GM15510 (cell line): ENCODE measurements around the gene SPTLC1.

Source experiments
- POLR2A ChIP-seq: IDR thresholded peaks from 3 replicates; pipeline ENCODE4 v1.6.1; 2011; ENCODE audit warnings: borderline replicate concordance; ENCODE audit not compliant: insufficient read length; ENCODE audit errors: extremely low read depth

SPTLC1 gene

DNA sequence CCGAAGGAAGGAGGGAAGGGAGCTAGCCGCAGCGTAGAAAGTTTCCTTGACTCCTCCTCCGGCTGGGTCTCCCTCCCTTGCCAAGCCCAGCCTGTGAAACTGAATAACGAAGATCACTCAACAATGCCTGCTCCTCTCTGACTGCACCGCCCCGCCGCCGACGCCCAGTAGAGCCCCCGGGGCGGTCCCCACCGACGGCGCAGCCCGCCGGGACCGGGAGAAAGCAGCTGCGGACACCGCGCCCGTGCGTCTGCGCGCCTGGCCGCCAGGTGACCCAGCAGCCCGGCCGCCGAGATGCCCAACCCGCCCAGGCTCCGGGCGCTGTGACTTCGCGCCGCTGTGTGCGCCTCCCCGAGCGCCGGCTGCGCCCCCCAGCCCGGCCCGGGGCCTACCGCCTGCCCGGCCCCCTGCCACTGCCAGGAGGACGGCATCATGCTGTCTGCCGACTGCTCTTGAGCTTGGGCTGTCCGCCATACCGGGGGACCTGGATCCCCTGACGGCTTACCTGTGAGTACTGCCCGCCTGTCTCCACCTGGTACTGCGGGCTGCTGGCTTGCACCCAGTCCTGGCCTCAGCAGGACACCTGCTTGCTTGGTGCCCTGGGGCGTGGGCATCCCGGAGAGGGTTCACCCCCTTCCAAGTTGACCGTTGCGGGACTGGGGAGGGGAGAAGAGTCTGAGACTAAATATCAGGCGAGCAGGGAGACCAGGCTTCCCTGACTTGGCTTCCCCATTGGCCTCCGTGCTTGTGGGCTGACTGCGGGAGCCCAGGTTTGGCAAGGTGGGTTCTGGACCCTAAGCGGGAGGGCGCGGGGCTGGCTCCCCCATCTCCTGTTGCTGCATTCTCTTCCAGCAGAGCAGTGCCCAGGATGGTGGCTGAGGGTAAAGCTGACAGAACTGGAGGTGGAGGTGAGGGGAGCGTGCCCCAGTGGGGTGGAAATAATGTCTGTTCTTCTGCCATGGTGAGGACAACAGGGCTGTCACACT lies 26.2 kb upstream of the SPTLC1 start:
- no peak for TF ChIP-seq POLR2A

- TF ChIP-seq POLR2A = no peak
Observed at GRCh38 chr9:92140754-92141143, 25.5 kb upstream of the SPTLC1 start.

DNA sequence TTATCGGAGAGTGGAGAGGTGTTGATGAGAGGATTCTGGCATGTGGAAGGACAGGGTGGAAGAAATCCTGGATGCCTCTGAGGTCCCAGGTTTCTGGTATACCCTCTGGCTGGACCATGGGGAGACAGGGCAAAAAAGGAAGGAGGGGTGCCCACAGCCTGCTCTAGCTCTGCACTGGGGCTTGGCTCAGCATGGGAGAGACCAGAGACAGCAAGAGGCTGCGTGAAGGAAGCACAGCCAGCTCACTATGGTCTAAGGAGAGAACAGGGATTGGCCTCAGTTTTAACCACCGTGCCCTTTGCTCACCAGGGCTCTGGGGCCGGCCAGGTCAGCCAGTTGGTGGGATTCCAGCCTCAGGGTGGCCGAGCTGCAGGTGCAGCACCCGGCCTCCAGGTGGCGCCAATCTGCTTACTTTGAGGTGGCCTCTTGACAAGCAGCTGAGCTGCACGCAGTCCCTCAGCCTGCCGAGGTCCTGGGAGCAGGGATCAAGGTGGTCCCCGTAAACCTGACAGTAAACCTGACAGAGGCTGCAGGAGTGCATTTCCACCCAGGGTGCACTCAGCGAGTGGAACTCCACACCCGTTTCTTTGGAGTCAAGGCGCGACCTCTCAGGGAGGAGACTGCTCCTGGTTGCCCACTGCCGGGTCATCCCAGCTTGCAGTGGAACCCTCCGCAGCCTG lies 25.0 kb upstream of the SPTLC1 start:
- TF ChIP-seq POLR2A = no peak

DNA sequence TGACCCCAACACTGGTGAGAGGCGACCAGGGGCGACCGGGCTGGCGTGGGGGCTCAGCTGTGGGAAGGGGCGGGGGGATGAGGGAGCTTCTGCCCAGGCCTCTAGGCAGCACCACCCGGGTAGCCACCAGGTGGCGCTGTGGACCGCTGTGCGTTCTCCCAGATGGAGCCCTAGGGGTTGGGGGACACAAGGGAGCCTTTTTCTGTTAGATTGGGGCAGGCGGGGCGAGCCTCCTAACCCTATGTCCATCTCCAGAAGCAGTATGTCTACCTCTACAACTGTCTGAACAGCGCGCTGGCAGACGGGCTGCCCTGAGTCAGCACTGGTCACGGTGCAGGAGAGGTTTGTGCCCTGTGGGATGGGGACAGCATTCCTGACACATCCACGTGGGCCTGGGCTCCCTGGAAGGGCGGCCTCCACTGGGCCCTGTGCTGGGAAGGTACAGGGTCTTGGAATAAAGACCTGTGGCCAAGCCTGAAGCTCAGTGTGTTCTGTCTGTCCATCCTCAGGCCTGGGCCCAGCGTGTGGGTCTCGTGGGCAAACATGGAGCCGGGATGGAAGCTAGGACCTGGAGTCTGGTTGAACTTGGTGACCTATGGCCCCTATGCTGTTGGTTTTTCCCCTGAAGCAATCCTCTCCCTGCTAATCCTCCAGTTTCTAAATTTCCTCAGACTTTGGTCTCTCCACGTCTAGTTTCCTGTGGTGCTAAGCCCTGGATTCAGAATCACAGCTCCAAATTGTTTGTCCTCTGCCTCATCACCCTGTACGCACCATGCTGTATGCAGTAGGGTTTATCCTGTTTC lies 23.1 kb upstream of the SPTLC1 start:
- no peak for TF ChIP-seq POLR2A

DNA sequence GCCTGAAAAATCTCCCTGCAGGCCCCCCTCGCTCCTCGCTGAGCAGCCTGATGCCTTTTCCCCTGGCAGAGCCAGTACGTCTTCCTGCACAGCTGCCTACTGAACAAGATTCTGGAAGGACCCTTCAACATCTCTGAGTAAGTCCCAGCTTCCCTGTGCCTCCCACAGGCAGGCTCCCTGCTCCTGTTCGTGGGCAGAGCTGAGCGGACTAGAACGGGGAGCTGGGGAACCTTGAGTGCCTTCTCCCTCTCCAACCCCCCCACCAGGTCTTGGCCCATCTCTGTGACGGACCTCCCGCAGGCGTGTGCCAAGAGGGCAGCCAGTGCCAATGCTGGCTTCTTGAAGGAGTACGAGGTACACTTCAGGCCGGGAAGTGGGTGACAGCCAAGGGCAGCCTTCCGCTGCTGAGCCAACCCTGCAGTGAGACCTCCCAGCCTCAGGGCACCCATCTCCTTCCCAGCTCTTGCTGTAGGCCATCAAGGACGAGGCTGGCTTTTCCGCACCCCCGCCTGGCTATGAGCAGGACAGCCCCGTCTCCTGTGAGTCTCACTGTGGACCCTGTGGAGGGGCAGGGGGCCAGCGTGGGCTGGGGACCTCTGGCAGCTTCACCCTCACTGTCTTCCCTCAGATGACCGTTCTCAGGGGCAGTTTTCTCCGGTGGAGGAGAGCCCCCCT lies 21.1 kb upstream of the SPTLC1 start:
- TF ChIP-seq POLR2A = no peak

DNA sequence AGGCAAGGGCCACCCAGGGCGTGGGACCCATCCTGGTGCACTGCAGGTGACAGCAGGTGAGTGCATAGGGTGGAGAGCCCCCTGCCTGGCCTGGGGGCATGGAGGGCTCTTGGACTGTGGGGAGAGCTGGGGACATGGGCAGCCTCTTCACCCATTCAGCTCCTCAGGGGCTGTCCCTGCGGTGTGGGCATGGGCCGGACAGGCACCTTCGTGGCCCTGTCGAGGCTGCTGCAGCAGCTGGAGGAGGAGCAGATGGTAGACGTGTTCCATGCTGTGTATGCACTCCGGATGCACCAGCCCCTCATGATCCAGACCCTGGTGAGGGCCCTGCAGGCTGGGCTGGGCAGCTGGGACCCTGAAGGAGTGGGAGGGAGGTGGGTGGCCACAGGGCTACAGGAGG lies 20.4 kb upstream of the SPTLC1 start:
- TF ChIP-seq POLR2A = no peak

- TF ChIP-seq POLR2A = no peak
Observed at GRCh38 chr9:92133949-92134604, 18.9 kb upstream of the SPTLC1 start.

GRCh38 chr9:92132501-92132900 lies 17.3 kb upstream of the SPTLC1 start:
- TF ChIP-seq POLR2A = no peak

DNA sequence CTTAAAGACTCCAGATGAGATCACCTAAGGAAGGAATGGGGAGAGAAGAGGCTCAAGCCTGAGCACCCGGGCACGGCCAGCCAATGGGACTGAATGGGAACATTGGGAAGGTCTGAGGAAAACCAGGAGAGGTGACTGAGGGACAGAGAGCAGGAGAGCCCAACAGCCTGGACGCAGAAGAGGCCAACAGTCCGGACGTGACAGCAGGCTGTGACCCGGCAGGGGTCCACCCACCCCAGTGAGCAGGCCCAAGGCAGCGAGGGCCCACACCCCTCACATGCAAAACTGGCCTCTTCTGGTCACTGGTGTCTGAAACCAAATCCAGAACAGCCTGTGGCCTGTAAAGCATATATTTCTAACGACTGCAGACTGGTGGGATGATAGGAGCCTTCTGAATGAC lies 7.6 kb upstream of the SPTLC1 start:
- TF ChIP-seq POLR2A = no peak

DNA sequence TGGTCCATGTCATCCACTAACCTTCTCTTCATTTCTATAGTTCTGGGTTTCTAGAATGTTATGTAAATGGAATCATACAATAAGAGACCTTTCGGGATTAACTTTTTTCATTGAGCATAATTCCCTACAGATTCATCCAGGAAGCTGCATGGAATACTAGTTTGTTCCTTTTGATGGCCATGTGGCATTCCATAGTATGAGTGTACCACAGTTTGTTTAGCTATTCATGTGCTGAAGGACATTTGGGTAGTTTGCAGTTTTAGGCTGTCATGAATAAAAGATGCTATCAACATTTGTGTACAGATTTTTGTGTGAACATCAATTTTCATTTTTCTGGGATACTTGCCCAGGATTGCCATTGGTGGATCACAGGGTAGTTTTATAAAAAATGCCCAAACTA lies 6.8 kb upstream of the SPTLC1 start:
- no peak for TF ChIP-seq POLR2A

- no peak for TF ChIP-seq POLR2A
Observed at GRCh38 chr9:92121265-92121664, 6.1 kb upstream of the SPTLC1 start.

GRCh38 chr9:92120138-92120537 lies 4.9 kb upstream of the SPTLC1 start:
- no peak for TF ChIP-seq POLR2A

DNA sequence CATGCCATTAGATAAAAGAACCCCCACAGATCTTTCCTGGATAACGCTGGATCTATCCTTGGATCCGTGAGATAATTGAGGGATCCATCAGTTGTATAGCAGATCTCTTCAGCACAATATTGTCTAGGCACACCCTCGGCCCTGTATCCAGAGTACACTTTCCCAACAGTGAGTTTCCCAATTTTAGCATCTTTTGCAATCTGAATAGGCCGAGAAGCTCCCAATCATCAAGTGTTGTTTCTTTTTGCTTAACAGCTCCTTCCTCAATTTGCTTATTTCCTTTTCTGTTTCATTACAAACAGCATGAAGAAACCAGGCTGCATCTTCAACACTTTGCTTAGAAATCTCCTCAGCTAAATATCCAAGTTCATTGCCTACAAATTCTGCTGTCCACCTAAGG lies 4.4 kb upstream of the SPTLC1 start:
- no peak for TF ChIP-seq POLR2A

DNA sequence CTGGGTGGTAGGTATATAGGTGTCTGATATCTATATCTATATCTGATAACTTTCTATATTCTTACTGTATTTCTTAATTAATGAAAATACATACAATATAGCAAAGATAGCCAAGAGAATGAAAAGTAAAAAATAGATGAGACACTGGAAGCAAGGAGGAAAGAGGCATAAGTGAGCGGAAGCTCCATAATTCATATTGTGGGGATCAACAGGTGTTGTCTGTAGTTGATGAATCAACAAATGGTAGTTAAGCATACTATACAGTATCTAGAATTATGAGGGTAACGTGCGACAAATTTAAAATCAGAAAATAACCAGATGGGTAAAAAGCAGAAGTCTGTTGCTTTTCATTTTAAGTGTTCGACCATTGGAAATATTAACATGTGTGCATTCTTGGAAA lies 7.1 kb downstream of the SPTLC1 start:
- TF ChIP-seq POLR2A = no peak

- no peak for TF ChIP-seq POLR2A
Observed at GRCh38 chr9:92100237-92100911, 14.8 kb downstream of the SPTLC1 start.
